Measurements from ENCODE around the gene UBE2J2.

DNA sequence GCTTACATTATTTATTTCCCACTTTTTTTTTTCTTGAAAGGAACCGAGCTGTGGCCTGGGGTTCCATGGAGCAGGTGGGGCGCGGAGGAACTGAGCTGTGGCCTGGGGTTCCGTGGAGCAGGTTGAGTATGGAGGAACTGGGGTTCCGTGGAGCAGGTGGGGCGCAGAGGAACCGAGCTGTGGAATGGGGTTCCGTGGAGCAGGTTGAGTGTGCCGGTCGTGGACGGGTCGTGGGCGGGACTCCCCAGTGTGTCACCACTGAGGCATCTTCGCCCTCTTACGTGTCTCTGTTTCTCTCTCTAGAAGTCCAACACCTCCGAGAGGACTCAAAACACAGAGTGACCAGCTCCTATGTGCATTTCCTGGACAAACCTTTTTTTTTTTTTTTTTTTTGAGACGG lies 5.4 kb upstream of the UBE2J2 start:
- TF ChIP-seq, protein P1, sequence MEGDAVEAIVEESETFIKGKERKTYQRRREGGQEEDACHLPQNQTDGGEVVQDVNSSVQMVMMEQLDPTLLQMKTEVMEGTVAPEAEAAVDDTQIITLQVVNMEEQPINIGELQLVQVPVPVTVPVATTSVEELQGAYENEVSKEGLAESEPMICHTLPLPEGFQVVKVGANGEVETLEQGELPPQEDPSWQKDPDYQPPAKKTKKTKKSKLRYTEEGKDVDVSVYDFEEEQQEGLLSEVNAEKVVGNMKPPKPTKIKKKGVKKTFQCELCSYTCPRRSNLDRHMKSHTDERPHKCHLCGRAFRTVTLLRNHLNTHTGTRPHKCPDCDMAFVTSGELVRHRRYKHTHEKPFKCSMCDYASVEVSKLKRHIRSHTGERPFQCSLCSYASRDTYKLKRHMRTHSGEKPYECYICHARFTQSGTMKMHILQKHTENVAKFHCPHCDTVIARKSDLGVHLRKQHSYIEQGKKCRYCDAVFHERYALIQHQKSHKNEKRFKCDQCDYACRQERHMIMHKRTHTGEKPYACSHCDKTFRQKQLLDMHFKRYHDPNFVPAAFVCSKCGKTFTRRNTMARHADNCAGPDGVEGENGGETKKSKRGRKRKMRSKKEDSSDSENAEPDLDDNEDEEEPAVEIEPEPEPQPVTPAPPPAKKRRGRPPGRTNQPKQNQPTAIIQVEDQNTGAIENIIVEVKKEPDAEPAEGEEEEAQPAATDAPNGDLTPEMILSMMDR (IDR thresholded peaks at IDR 0.05 in 8 of 11, conservative IDR thresholded peaks at IDR 0.05 in 3 of 11): no peak
- no peak for TF ChIP-seq POLR2A (IDR thresholded peaks at IDR 0.05)
- TF ChIP-seq POLR2AphosphoS5 (IDR thresholded peaks at IDR 0.05): no peak

Measured in spleen (tissue), 7 donors.